Stimulated activated CD4-positive, alpha-beta T cell treated with anti-CD3 and anti-CD28 coated beads, TNF-alpha, amount 100 ng/mL, for 1 hour (primary cell): ENCODE results near the gene KIRREL3.
"Not testable (repeated sequence)": the region's sequence is repeated elsewhere in the genome, so short reads cannot be mapped to it uniquely, and the experiment has no call there.

Experiments
- DNase-seq, 3 donors: peaks; one replicate each; pipeline ENCODE4 v3.0.0-alpha.2; 2020; ENCODE audit warnings: low read depth in 3 of 3, low spot score in 1 of 3

KIRREL3 gene

DNA sequence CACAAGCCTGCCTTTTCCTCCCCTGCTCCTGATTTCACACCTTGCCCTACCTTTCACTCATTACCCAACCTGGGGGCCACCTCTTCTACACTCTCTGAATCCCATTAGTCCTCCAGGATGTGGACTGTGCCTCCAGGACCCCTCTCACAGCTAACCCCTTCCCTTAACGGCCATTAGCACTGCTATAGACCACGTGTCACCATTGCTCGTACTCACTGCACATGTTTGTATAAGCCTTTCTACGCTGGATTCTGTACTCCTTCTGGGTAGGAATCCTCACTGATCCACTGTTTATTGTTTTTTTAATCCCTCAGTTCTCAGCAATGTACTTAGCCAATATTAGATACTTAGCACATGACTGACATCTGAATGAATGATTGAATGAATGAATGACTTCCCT lies 40.9 kb downstream of the KIRREL3 start:
- no peak for DNase-seq

DNA sequence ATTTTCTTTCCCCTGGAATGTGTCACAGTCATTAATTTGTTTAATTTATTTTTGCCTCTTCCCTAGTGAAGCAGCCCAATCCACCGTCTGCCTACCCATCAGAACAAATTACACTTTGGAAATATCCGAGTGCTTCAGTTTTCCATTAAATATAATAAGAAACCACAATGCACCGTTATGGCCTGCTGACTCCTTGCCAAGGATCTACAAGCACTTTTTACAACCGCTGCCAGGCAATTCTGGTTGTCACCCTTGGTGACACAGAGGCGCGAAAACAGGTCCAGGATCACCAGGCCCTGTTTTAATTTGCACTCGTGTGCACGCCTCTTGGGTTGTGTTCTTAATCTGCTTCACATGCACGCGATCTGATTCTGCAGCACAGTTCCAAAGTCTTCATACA lies 43.9 kb downstream of the KIRREL3 start:
- no peak for DNase-seq

DNA sequence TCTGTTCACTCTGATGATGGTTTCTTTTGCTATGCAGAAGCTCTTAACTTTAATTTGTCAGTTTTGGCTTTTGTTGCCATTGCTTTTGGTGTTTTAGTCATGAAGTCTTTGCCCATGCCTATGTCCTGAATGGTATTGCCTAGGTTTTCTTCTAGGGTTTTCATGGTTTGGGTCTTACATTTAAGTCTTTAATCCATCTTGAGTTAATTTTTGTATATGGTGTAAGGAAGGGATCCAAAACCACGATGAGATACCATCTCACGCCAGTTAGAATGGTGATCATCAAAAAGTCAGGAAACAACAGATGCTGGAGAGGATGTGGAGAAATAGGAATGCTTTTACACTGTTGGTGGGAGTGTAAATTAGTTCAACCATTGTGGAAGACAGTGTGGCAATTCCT lies 48.0 kb downstream of the KIRREL3 start:
- DNase-seq = not testable (repeated sequence)

GRCh38 chr11:126951465-126951864 lies 49.1 kb downstream of the KIRREL3 start:
- no peak for DNase-seq

- DNase-seq = no peak
Measured at GRCh38 chr11:126949066-126949891, 51.3 kb downstream of the KIRREL3 start.

- no peak for DNase-seq
Measured at GRCh38 chr11:126948563-126948962, 52.0 kb downstream of the KIRREL3 start.

- no peak for DNase-seq
Measured at GRCh38 chr11:126945319-126945718, 55.3 kb downstream of the KIRREL3 start.

- no peak for DNase-seq
Measured at GRCh38 chr11:126943316-126943715, 57.3 kb downstream of the KIRREL3 start.

- DNase-seq = no peak
Measured at GRCh38 chr11:126942146-126942545, 58.4 kb downstream of the KIRREL3 start.

DNA sequence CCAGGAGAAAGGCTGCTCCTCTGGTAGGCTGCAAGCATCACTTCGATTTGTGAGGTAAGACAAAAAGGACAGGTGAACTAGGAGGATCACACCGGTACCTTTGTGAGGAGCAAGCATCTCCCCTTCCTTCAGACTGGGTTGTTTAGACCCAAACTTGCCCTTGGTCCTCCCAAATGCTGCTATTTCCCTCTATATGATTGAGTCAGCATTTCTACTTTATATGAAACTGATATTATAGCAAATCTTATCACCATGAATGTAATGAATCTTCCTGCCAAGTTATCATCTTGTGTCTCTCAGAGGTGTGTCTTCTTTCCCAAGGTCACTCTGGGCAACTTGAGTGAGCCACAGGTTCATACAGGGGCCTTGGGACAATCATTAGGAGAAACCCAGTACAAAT lies 61.0 kb downstream of the KIRREL3 start:
- DNase-seq = no peak

GRCh38 chr11:126938718-126939117 lies 61.9 kb downstream of the KIRREL3 start:
- DNase-seq = no peak

DNA sequence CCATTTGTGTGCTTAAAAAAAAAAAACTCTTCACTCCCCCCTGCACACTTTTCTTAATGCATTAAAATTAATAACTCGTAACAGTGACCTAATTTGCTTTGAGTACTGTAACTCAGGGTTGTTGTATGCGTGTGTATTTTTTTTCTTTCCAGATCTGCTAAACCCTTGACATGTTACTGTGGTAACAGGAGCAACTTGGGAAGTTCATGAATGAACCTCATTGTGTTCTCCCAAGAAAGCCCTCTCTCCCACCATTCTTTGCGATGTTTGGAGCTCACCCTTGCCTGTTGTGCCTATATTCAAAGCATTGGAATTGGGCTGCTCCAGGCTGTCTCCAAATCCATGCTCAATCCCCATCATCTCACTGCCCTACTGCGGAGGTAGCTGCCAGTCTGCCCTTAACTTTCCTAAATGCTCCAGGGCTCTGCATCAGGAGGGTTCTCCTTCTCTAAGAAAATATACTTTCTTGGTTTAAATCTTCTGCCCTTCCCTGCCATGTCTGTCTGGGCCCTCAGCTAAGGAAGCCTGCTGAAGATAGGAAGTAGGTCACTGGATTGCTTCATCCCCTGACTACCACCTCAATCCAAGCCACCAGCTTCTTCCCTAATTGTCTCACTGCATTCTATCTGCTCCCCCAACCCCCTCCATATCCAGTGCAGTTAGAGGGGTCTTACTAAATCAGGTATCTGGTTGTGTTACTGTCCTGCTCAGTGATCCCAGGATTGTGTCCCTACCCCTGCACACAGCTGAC lies 70.3 kb downstream of the KIRREL3 start:
- no peak for DNase-seq

DNA sequence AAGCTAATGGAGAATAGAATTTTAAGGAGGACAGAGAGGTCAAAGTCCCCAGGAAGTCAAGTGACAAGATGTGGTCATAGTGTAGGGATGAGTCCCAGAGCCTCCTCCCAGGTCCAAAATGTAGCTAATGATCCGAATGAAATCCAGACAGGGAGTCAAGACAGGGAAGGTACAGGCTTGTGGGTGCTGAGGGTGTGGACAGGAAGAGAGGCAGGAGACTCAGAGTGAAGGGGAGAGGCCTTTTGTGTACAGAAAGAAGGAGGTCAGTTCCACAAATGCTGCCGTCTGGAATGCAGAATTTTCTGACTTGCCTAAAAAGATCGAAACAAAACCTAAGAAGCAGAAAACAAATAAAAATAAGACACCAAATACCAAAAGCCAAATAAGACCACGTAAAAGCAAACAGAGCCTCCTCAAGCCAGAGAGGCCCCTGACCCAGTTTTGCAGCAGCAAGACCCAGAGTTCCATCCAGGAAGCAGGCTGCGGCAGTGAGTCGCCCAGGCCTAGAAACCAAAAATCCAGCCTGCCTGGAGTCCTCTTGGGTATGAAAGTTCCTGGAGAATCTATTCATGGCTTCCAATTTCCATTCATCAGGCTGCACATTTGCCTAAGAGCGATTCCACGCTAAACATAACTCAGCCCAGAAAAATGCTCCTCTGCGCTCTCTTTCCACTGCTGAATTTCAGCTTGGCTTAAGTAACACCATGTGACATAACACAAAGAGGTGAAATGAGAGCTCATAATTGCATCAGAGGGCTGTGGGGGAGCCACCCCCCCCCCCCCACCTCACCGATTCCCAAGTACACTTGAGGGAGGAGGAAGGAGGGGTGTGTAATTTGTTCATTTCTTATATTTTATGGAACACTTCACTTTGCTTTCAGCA lies 71.2 kb downstream of the KIRREL3 start:
- DNase-seq = no peak

DNA sequence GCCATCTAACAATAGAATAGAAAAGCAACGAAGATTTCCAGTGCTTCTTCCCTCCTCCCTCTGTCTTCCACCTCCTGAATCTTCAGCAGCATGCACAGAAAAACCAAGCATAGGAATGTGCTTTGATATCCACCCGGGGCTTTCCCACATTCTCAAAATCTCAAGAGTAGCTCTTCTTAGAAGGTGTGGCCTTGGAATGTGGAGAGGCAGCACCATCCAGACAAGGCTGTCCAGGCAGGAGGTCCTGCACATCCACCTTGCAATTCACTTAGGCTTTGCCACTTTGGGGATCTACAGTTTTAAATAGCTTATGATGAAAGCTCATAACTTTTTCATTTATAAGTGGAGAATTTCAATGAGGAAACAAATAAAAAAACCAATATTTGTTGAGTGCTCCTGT lies 72.9 kb downstream of the KIRREL3 start:
- no peak for DNase-seq

DNA sequence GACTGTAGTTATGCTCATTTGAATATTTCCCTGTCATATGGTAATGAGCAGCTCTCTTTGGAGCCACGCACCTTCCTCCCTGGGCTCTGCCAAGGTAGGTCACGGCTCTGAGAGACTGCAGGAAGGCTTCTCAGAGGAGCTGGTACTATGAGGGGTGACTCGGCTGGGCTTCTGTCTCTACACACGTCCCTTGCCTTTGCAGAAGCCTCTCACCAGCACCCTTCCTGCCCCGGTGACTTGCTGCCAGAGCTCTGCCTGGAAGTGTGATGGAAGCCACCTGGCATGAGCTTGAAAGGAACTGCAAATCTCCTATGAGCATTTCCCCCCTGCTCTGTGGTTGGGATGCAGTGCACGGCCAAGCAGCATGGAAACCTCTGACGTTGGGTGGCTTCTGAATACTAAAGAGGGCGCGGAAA lies 74.2 kb downstream of the KIRREL3 start:
- DNase-seq = no peak

DNA sequence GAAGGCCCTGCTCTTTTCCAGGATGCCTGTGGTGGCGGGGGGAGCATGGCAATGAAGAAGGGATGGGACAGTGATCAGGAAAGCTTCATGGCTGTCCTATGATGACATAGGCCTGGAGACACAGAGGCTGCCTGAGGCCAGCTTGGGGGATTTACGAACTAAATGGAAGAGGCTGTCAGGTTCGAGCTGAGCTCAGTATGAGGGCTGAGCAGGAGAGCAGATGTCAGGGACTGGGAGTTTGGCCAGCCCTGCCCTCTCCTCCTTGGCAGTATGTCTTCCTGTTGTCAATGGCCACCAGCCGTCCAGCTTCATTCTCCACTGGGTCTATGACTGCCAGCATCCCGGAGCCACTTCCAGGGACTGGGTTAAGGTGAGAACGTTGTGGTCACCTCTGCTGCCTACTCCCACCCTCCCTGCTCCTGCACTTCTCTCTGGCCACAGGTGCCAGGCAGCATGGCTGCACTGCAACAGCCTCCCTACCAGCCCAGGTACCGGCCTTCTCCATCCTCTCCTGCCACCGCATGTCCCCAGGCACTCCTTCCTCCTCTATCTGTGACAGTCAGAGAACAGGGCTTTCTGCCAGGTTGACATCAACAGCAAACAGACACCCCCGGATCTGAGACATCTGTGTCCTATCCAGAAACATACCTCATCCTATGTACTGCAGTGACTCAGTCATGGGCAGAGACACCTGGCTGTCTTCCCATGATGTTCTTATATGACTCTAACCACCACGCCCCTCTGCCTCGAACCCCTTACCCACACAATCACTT lies 75.1 kb downstream of the KIRREL3 start:
- DNase-seq = no peak

DNA sequence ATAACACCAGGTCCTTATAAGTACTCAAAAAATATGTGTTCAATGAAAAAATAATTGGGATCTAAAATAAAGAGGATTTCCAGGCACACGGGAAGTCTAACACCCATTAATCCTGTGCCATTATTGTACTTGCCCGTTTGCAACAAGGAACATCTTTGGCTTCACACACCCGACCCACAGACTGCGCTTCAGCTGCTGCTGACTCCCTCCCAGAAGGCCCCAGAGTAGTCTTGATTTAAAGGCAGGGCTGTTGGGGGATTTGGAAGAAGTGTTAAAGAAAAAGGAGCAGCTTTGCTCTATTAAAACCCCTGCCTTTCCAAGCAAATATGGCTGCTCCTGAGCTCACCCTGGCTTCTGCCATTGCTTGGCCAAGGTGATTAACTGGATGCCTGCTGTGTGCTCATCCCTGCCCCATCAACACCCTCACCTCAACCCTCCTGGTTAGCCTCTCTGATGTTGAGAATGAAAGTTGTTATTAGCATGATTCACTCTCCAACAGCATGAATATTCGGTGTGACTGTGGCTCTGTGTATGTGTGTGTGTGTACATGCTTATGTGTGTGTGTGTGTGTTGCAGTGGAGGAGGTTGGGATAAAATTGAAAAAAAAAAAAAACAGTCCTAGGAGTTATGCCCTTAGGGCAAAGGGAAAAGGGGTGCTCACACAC lies 76.1 kb downstream of the KIRREL3 start:
- DNase-seq = no peak

- DNase-seq = no peak
Measured at GRCh38 chr11:126920833-126921232, 79.7 kb downstream of the KIRREL3 start.

GRCh38 chr11:126919147-126919823 lies 81.3 kb downstream of the KIRREL3 start:
- DNase-seq = no peak

- DNase-seq = no peak
Measured at GRCh38 chr11:126918556-126918955, 82.0 kb downstream of the KIRREL3 start.
